ENCODE results near the gene LIPE. TPM values are rescaled to one million over a fixed set of nuclear protein-coding genes. Genes with fewer than 3 reads are reported as not detected.

LIPE gene
- total RNA-seq, 1 experiment from 2014 or later, result 17.1 TPM

DNA sequence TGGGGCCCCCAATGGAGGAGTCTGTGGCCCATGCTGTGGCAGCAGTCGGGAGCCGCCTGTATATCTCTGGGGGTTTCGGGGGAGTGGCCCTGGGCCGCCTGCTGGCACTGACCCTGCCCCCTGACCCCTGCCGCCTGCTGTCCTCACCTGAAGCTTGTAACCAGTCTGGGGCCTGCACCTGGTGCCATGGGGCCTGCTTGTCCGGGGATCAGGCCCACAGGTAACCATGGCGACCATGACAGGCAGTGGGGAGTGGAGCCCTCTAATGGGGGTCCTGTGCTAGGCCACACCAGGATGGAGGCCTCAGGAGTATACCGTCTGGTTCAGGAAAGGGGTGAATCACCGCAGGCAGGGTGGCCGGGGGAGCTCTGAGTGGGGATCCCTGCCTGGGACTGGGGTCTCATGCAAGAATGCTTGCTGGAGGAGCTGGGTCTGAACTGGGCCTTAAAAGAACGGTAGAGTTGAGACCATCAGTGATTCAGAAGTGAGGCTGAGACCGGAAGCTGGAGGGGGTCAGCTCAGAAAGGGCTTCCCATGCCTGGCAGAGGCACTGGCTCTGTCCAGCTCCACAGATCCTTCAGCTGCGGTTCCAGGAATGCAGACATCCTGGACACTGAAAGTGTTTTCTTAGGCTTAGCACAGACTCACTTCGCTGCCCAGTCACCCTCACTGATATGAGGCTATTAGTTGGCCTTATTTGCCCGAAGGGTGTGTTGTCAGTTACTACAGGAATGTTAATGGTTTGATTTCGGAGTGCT is 66.2 kb downstream of the LIPE start:
- Mint-ChIP-seq H3K27me3 (ENCODE audit: unreplicated experiment) (no peaks in the 10 kb centered on the region), H3K27ac (ENCODE audit: unreplicated experiment) (no peak overlapping the region), H3K4me1 (ENCODE audit: low read depth, unreplicated experiment) (no peaks in the 10 kb centered on the region), H3K4me3 (ENCODE audit: low read depth, unreplicated experiment) (no peak overlapping the region), H3K36me3 (ENCODE audit: insufficient read depth, unreplicated experiment) (peaks cover 4% of the 10 kb centered on the region), H3K9me3 (ENCODE audit: low read depth, unreplicated experiment) (peaks cover 7% of the 10 kb centered on the region)
- no TSS peak for BruUV-seq (replicated peaks)
- intact Hi-C loops (cut with micrococcal nuclease; ENCODE audit: unreplicated experiment), result no loop called here
- TF ChIP-seq CTCF (IDR thresholded peaks at IDR 0.05; ENCODE audit: unreplicated experiment), result no peak
- CTCF ChIA-PET, result no interaction called here
- DNase-seq, result no peak

GRCh38 chr19:42357290-42357689 is 69.9 kb downstream of the LIPE start:
- H3K9me3 Mint-ChIP-seq (ENCODE audit: low read depth, unreplicated experiment), result no peaks in the 10 kb centered on the region
- no TSS peak for BruUV-seq (replicated peaks)
- no peak for TF ChIP-seq CTCF (IDR thresholded peaks at IDR 0.05; ENCODE audit: unreplicated experiment)
- H3K4me1 Mint-ChIP-seq (ENCODE audit: low read depth, unreplicated experiment), result no peaks in the 10 kb centered on the region
- H3K27me3 Mint-ChIP-seq (ENCODE audit: unreplicated experiment), result no peaks in the 10 kb centered on the region
- peaks cover 4% of the 10 kb centered on the region for H3K36me3 Mint-ChIP-seq (ENCODE audit: insufficient read depth, unreplicated experiment)
- no peak overlapping the region for H3K27ac Mint-ChIP-seq (ENCODE audit: unreplicated experiment)
- no peak overlapping the region for H3K4me3 Mint-ChIP-seq (ENCODE audit: low read depth, unreplicated experiment)
- CTCF ChIA-PET, result no interaction called here
- intact Hi-C loops (cut with micrococcal nuclease; ENCODE audit: unreplicated experiment), result no loop called here
- no peak for DNase-seq

DNA sequence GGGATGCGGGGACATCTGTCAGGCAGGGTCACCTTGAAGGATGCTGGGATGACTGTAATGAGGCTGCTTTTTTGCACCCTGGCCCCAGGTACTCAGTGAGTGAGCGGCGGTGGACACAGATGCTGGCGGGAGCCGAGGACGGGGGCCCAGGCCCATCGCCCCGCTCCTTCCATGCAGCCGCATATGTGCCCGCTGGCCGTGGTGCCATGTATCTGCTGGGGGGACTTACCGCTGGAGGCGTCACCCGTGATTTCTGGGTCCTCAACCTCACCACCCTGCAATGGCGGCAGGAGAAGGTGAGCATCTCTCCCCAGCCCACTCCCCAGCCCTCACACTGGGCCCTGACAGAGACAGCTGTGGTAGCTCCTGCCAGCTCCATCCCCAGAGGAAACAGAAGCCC is 70.5 kb downstream of the LIPE start:
- intact Hi-C loops (cut with micrococcal nuclease; ENCODE audit: unreplicated experiment), result no loop called here
- DNase-seq, result no peak
- TF ChIP-seq CTCF (IDR thresholded peaks at IDR 0.05; ENCODE audit: unreplicated experiment), result no peak

DNA sequence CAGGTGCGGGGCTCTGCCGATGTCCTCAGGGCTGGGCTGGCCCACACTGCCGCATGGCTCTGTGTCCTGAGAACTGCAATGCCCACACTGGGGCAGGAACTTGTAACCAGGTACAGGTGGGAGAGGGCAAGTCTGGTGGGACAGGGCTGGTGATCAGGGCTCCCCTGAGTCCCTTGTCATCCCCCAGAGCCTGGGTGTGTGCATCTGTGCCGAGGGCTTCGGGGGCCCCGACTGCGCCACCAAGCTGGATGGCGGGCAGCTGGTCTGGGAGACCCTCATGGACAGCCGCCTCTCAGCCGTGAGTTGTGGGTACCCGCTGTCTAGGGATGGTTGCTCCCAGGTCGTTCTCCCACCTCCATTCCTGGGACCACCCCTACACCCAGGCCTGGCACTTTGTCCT is 71.3 kb downstream of the LIPE start:
- DNase-seq, result no peak
- CTCF ChIA-PET, result no interaction called here
- Mint-ChIP-seq H3K36me3 (ENCODE audit: insufficient read depth, unreplicated experiment) (peaks cover 4% of the 10 kb centered on the region), H3K4me1 (ENCODE audit: low read depth, unreplicated experiment) (no peaks in the 10 kb centered on the region), H3K27me3 (ENCODE audit: unreplicated experiment) (no peaks in the 10 kb centered on the region), H3K9me3 (ENCODE audit: low read depth, unreplicated experiment) (no peaks in the 10 kb centered on the region), H3K4me3 (ENCODE audit: low read depth, unreplicated experiment) (no peak overlapping the region), H3K27ac (ENCODE audit: unreplicated experiment) (no peak overlapping the region)
- no peak for TF ChIP-seq CTCF (IDR thresholded peaks at IDR 0.05; ENCODE audit: unreplicated experiment)
- intact Hi-C loops (cut with micrococcal nuclease; ENCODE audit: unreplicated experiment), result no loop called here
- BruUV-seq (replicated peaks), result no TSS peak

More for the DNA sequence above, 70.5 kb downstream of the LIPE start:
- no peak overlapping the region for H3K27ac Mint-ChIP-seq (ENCODE audit: unreplicated experiment)
- no peaks in the 10 kb centered on the region for H3K27me3 Mint-ChIP-seq (ENCODE audit: unreplicated experiment)
- H3K9me3 Mint-ChIP-seq (ENCODE audit: low read depth, unreplicated experiment), result no peaks in the 10 kb centered on the region
- H3K4me3 Mint-ChIP-seq (ENCODE audit: low read depth, unreplicated experiment), result no peak overlapping the region
- CTCF ChIA-PET, result no interaction called here
- BruUV-seq (replicated peaks), result no TSS peak
- no peaks in the 10 kb centered on the region for H3K4me1 Mint-ChIP-seq (ENCODE audit: low read depth, unreplicated experiment)
- H3K36me3 Mint-ChIP-seq (ENCODE audit: insufficient read depth, unreplicated experiment), result peaks cover 4% of the 10 kb centered on the region
